GF-D8 (cell line): Measurements from ENCODE around the gene QRFP.

ENCODE experiments used
- DNase-seq: peaks from one replicate; lab custom pipeline; 2025; lab: John Stamatoyannopoulos, UW

The QRFP gene

GRCh38 chr9:130933114-130934046, 36.8 kb upstream of the QRFP start:
- no peak for DNase-seq

- DNase-seq: no peak
Measured at GRCh38 chr9:130932255-130933079, 35.9 kb upstream of the QRFP start.

- no peak for DNase-seq
Measured at GRCh38 chr9:130931508-130932254, 35.1 kb upstream of the QRFP start.

GRCh38 chr9:130930804-130931349, 34.3 kb upstream of the QRFP start:
- DNase-seq: no peak

- DNase-seq: no peak
Measured at GRCh38 chr9:130930132-130930803, 33.7 kb upstream of the QRFP start.

- no peak for DNase-seq
Measured at GRCh38 chr9:130929571-130930038, 33.0 kb upstream of the QRFP start.

GRCh38 chr9:130927995-130928900, 31.6 kb upstream of the QRFP start:
- DNase-seq: no peak

- no peak for DNase-seq
Measured at GRCh38 chr9:130927338-130927737, 30.7 kb upstream of the QRFP start.

- no peak for DNase-seq
Measured at GRCh38 chr9:130925050-130925678, 28.6 kb upstream of the QRFP start.

- DNase-seq: no peak
Measured at GRCh38 chr9:130924448-130924788, 27.8 kb upstream of the QRFP start.

- no peak for DNase-seq
Measured at GRCh38 chr9:130923611-130924447, 27.2 kb upstream of the QRFP start.

- DNase-seq: no peak
Measured at GRCh38 chr9:130922893-130923610, 26.4 kb upstream of the QRFP start.

- DNase-seq: no peak
Measured at GRCh38 chr9:130921989-130922892, 25.6 kb upstream of the QRFP start.

GRCh38 chr9:130921300-130921988, 24.8 kb upstream of the QRFP start:
- no peak for DNase-seq

- DNase-seq: no peak
Measured at GRCh38 chr9:130920762-130921299, 24.2 kb upstream of the QRFP start.

GRCh38 chr9:130920233-130920632, 23.6 kb upstream of the QRFP start:
- DNase-seq: no peak
